ENCODE measurements around the gene C11orf24.

The C11orf24 gene

GRCh38 chr11:68269414-68270081 lies 2.2 kb downstream of the C11orf24 start:
- Histone ChIP-seq H3K9ac (ENCODE audit: insufficient read length) (no peak overlapping the region), H3K27ac (no peak overlapping the region), H3K9me3 (ENCODE audit: low read depth, low read length) (no peaks in the 10 kb centered on the region), H3K36me3 (ENCODE audit: insufficient read depth, low read length) (peaks cover 32% of the 10 kb centered on the region; the same call in 1 of the 2 replicates), H3K4me3 (no peak overlapping the region)
- no peak for DNase-seq (ENCODE audit: low read depth, low spot score)
- TF ChIP-seq POLR2AphosphoS5 (IDR thresholded peaks at IDR 0.05; ENCODE audit: borderline replicate concordance, low read depth, low read length) (no peak), FOXP2 (optimal IDR thresholded peaks at IDR 0.05; ENCODE audit: control extremely low read depth, extremely low read length, insufficient read depth) (no peak), EZH2 (IDR thresholded peaks at IDR 0.05) (no peak)

GRCh38 chr11:68267881-68268240 lies 3.9 kb downstream of the C11orf24 start:
- Histone ChIP-seq H3K27ac (no peak overlapping the region), H3K9ac (ENCODE audit: insufficient read length) (no peak overlapping the region), H3K4me3 (no peak overlapping the region), H3K9me3 (ENCODE audit: low read depth, low read length) (no peaks in the 10 kb centered on the region), H3K36me3 (ENCODE audit: insufficient read depth, low read length) (peaks cover 32% of the 10 kb centered on the region; the same call in 1 of the 2 replicates)
- TF ChIP-seq POLR2AphosphoS5 (IDR thresholded peaks at IDR 0.05; ENCODE audit: borderline replicate concordance, low read depth, low read length) (no peak), FOXP2 (optimal IDR thresholded peaks at IDR 0.05; ENCODE audit: control extremely low read depth, extremely low read length, insufficient read depth) (no peak), EZH2 (IDR thresholded peaks at IDR 0.05) (no peak)
- DNase-seq (ENCODE audit: low read depth, low spot score): no peak

GRCh38 chr11:68266936-68267880 lies 4.6 kb downstream of the C11orf24 start:
- no peaks in the 10 kb centered on the region for H3K9me3 ChIP-seq (ENCODE audit: low read depth, low read length)
- H3K27ac ChIP-seq: no peak overlapping the region
- DNase-seq (ENCODE audit: low read depth, low spot score): no peak
- TF ChIP-seq FOXP2 (optimal IDR thresholded peaks at IDR 0.05; ENCODE audit: control extremely low read depth, extremely low read length, insufficient read depth): no peak
- no peak for TF ChIP-seq POLR2AphosphoS5 (IDR thresholded peaks at IDR 0.05; ENCODE audit: borderline replicate concordance, low read depth, low read length)
- no peak for TF ChIP-seq EZH2 (IDR thresholded peaks at IDR 0.05)
- no peak overlapping the region for H3K9ac ChIP-seq (ENCODE audit: insufficient read length)
- peaks cover 38% of the 10 kb centered on the region; the same call in 1 of the 2 replicates for H3K36me3 ChIP-seq (ENCODE audit: insufficient read depth, low read length)
- no peak overlapping the region for H3K4me3 ChIP-seq

GRCh38 chr11:68266121-68266891 lies 5.5 kb downstream of the C11orf24 start:
- Histone ChIP-seq H3K36me3 (ENCODE audit: insufficient read depth, low read length) (peaks cover 45% of the 10 kb centered on the region; the same call in 1 of the 2 replicates), H3K27ac (no peak overlapping the region), H3K9me3 (ENCODE audit: low read depth, low read length) (no peaks in the 10 kb centered on the region), H3K9ac (ENCODE audit: insufficient read length) (no peak overlapping the region), H3K4me3 (no peak overlapping the region)
- no peak for DNase-seq (ENCODE audit: low read depth, low spot score)
- TF ChIP-seq EZH2 (IDR thresholded peaks at IDR 0.05) (no peak), POLR2AphosphoS5 (IDR thresholded peaks at IDR 0.05; ENCODE audit: borderline replicate concordance, low read depth, low read length) (no peak)

GRCh38 chr11:68264741-68265540 lies 6.8 kb downstream of the C11orf24 start:
- no peak overlapping the region for H3K9ac ChIP-seq (ENCODE audit: insufficient read length)
- peaks cover 45% of the 10 kb centered on the region; the same call in 1 of the 2 replicates for H3K36me3 ChIP-seq (ENCODE audit: insufficient read depth, low read length)
- no peak overlapping the region for H3K4me3 ChIP-seq
- H3K27ac ChIP-seq: no peak overlapping the region
- no peak for DNase-seq (ENCODE audit: low read depth, low spot score)
- H3K9me3 ChIP-seq (ENCODE audit: low read depth, low read length): no peaks in the 10 kb centered on the region
- no peak for TF ChIP-seq POLR2AphosphoS5 (IDR thresholded peaks at IDR 0.05; ENCODE audit: borderline replicate concordance, low read depth, low read length)
- TF ChIP-seq EZH2 (IDR thresholded peaks at IDR 0.05): no peak
- no peak for TF ChIP-seq FOXP2 (optimal IDR thresholded peaks at IDR 0.05; ENCODE audit: control extremely low read depth, extremely low read length, insufficient read depth)

GRCh38 chr11:68264244-68264643 lies 7.5 kb downstream of the C11orf24 start:
- H3K36me3 ChIP-seq (ENCODE audit: insufficient read depth, low read length): peaks cover 45% of the 10 kb centered on the region; the same call in 1 of the 2 replicates
- DNase-seq (ENCODE audit: low read depth, low spot score): no peak
- no peak for TF ChIP-seq POLR2AphosphoS5 (IDR thresholded peaks at IDR 0.05; ENCODE audit: borderline replicate concordance, low read depth, low read length)
- no peak for TF ChIP-seq EZH2 (IDR thresholded peaks at IDR 0.05)
- no peak for TF ChIP-seq FOXP2 (optimal IDR thresholded peaks at IDR 0.05; ENCODE audit: control extremely low read depth, extremely low read length, insufficient read depth)
- H3K9me3 ChIP-seq (ENCODE audit: low read depth, low read length): no peaks in the 10 kb centered on the region
- H3K9ac ChIP-seq (ENCODE audit: insufficient read length): no peak overlapping the region
- no peak overlapping the region for H3K27ac ChIP-seq
- H3K4me3 ChIP-seq: no peak overlapping the region

GRCh38 chr11:68263444-68264035 lies 8.2 kb downstream of the C11orf24 start:
- peaks cover 45% of the 10 kb centered on the region; the same call in 1 of the 2 replicates for H3K36me3 ChIP-seq (ENCODE audit: insufficient read depth, low read length)
- H3K9me3 ChIP-seq (ENCODE audit: low read depth, low read length): no peaks in the 10 kb centered on the region
- H3K27ac ChIP-seq: no peak overlapping the region
- no peak overlapping the region for H3K9ac ChIP-seq (ENCODE audit: insufficient read length)
- no peak overlapping the region for H3K4me3 ChIP-seq
- no peak for TF ChIP-seq EZH2 (IDR thresholded peaks at IDR 0.05)
- DNase-seq (ENCODE audit: low read depth, low spot score): no peak

Measured in SK-N-MC (cell line).